NCI-H2227 (cell line): ENCODE data around the gene KCTD7.
"Not testable (repeated sequence)": the region's sequence is repeated elsewhere in the genome, so short reads cannot be mapped to it uniquely, and the experiment has no call there.

ENCODE experiments used
- DNase-seq: peaks from one replicate; lab custom pipeline; 2025; ENCODE audit not compliant: unreplicated experiment; lab: John Stamatoyannopoulos, UW

Gene KCTD7

DNA sequence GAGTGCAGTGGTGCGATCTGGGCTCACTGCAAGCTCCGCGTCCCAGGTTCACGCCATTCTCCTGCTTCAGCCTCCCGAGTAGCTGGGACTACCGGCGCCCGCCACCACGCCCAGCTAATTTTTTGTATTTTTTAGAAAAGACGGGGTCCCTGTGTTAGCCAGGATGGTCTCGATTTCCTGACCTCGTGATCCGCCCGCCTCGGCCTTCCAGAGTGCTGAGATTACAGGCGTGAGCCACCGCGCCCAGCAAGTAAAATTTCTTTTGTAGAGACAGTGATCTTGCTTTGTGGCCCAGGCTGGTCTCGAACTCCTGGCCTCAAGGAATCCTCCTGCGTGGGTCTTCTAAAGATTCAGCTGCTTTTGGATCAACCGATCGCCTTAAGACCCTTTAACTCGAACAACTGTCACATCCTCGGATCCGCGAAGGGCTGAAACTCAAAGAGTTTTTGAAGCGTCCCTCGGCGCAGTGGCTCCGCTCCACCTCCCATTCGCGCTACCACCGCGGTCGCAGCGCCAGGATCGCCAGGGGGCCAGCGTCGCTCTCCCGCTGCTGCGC, 25.1 kb downstream of the KCTD7 start:
- DNase-seq: not testable (repeated sequence)

DNA sequence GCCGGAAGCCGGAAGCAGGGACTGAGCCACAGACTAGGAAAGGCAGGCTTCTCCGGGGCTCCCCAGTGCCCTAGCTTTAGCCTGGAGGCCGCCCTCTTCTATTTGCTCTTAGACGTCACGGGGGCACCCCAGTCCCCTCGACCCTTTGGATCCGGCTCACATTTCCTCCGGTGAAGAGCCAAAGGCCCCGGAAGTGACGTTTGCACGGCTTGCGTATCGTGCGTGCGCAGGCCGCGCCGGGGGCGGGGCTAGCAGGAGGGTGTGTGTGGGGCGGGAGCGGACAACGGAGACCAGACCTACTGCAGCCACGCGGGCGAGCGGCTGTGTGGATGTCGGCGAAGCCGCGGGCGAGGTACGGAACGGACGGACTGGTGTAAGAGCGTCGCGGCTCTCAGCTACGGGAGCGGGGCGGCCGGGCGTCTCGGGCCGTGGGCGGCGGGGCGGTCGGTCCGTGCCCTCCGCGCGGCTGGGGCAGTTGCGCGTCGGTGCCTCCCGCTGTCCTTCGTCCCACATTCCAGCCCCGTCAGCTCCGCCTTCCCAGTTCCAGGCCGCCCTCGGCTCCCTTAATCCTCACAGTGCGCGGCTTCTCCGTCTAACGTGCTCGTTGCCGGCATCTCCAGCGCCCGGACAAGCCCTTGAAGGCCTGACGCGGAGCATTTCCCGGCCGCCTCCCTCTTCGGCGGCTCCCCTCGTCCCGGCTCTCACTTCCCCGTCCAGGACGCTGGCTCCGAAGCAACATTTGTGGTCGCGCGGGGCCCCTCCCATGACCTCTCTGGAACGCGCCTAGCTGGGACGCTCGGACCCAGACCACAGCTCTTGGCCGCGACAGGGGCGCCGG, 25.8 kb downstream of the KCTD7 start:
- DNase-seq: peak; percentile 99

DNA sequence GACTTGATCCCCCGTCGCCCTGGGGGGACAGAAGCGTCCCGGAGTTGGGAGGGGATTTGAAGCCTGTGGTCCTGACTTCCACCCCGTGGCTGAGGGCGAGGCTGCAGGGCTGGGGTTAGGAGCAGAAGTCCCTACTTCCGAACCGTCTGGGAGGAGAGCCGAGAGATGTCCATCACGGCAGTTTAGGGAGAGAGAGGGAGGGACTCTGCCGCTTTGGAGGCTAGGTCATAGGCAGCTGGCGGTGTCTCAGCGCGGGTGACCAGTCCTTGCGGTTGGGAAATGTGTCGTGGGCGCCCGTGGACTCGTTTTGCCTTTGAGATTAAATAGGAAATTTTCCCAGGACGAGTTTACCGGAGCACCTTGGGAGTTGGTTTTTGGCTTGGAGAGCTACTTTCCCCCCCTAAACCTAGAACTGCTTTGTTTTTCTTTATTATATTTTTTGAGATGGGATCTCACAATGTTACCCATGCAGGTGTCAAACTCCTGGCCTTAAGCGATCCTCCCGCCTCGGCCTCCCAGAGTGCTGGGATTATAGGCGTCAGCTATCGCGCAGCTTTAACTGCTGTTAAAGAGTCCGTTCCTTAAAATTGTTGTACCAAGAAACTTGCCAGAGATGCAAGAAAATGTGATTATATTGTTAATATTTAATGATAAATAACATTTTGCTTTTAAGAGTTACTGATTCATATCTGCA, 26.6 kb downstream of the KCTD7 start:
- peak; percentile 61 for DNase-seq

DNA sequence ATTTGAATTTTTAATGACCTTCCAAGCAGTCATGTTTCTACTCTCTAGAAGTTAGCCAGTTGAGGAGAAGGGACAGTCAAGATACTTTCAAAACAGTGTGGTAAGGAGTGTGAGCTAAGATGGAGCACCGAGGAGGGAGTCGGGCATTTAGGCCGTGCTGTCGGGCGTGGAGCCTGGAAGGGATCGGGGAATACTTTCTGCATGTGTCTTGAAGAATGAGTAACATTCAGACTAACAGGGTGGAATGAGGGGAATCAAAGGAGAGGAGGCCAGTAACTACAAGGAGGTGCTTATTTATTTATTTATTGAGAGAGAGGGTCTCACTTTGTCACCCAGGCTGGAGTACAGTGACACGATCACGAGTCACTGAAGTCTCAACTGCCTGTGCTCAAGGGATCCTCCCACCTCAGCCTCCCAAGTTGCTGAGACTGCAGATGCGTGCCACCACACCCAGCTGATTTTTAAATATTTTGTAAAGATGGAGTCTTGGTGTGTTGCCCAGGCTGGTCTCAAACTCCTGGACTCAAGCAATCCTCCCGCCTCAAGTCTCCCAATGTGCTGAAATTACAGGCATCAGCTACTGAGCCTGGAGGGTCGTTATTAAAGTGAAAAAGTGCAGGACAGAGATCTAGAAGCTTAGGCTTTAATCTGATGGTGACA, 27.3 kb downstream of the KCTD7 start:
- not testable (repeated sequence) for DNase-seq

DNA sequence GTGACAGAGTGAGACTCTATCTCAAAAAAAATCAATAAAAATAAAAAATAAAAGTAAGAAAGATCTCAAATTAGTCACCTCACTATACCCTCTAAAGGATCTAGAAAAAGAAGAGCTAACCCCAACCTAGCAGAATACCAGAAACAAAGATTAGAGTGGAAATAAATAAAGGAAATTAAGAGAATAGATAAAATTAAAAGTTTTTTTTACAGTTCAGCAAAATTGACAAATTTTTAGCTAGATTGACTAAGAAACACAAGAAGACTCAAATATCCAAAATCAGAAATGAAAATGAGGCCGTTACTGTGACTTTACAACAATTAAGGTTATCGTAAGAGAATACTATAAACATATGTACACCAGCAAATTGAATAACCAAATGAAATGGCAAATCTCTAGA, 29.1 kb downstream of the KCTD7 start:
- no peak for DNase-seq

DNA sequence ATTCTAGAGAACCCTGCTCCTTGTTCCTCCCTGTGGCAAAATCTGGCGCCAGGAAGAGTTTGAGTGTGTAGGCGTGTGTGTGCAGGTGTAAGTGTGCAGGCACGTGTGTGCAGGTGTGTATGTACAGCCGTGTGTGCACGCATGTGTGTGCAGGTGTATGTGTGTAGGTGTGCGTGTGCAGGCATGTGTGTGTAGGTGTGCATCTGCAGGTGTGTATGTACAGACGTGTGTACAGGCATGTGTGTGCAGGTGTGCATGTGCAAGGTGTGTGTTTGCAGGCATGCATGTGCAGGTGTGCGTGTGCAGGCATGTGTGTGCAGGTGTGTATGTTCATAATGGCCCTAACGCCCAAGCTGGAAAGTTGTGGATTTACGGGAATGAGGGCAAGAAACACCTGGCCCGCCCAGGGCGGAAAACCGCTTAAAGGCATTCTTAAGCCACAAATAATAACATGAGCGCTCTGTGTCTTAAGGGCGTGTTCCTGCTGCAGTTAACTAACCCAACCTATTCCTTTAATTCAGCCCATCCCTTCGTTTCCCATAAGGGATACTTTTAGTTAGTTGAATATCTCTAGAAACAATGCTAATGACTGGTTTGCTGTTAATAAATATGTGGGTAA, 34.1 kb downstream of the KCTD7 start:
- DNase-seq: no peak

DNA sequence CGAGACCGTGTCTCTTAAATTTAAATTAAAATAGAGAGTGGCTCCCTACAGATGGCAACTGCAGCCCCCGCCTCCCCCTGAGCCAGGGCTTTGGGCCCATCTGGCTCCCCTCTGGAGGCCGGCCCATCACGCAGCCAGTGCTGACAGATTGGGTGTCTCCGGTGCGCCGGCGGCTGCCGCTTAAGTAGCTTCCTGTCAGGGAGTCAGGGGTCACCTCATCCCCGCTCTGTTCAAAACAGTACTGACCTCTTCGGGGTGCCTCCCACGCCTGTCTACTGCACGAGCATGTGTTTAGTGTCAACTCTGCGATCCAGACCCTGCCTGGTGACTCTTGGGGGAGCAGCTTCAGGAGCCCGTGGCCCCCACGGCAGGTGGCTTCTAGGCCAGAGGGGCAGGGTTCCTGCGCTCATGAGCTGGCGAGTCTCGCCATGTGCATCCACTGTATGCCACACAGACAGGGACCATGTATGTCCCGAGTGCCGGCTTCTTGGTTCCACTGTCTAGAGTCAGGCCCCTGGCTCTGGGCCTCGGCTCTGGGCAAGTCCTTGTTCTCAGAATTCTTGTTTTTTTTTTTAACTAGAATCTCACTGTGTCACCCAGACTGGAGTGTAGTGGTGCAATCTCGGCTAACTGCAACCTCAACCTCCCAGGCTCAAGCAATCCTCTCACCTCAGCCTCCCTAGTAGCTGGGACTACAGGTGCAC, 36.1 kb downstream of the KCTD7 start:
- no peak for DNase-seq

DNA sequence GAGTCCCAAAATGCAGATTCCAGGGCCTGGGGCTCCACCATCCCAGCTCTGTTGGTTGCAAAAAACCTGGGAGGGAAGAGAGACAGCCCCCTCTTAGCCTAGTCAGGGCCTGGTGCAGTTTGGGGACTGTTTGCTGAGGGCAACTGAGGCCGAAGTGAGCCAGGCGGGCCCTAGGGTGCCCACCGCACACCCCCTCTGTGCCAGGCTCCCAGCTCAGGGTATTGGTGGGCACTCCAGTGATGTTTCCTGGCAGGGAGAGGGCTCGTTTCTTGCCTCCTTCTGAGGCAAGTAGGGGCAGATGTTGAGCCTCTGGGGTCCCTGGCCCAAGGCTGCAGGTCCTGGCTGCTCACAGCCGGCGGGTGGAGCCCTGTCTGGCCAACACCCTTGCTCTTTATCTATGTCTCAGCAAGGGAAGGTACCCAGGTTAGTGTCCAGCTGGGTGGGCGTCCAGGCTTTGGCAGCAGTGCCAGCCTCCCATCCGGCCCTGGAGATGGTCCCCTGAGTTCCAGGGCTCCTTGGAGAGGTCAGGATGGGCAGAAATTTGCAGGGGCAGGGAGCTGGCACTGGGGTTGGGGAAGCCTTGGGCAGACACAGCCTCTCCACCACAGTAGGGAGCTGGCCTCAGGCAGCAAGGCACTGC, 37.8 kb downstream of the KCTD7 start:
- no peak for DNase-seq

DNA sequence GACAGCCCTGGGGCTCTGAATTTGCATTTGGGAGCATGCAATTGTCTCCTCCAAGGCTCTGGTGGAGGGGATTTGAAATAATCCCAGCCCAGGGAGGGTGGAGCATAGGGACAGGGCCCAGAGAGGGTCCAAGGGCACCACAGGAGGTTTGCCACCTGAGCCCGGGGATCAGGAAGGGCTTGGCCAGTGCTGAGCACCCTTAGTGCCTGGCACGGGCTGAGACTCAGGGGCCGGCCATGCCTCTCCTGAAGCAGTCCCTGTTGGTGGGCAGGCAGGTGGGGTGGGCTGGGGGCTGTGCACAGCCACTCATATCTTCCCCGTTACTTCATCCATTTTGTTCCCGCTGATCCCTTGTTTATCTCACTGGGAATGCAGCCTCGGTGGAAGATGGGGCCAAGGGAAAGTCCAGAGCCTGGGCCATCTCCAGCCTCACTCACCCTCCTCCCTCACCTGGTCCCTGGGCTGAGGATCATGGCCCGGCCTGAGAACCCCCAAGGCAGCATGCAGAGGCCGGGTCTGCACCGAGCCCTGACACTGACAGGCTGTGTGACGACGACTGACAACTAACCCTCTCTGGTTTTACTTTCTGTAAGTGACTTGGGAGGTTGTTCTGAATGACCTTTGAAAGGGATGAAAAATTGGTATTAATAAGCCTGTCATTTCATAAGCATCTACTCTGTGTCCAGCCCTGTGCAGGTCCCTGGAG, 38.5 kb downstream of the KCTD7 start:
- DNase-seq: no peak

DNA sequence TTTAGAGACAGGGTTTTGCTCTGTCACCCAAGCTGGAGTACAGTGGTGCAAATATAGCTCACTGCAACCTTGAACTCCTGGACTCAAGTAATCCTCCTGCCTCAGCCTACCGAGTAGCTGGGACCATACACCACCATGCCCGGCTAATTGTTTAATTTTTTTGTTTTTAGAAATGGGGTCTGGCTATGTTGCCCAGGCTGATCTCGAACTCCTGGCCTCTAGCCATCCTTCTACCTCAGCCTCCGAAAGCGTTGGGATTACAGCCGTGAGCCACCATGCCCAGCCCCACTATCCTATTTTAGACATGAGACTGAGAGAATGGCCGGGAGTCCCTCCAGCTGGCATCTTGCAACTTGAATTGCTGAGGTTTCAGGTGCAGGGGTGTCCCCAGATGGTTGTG, 39.4 kb downstream of the KCTD7 start:
- no peak for DNase-seq

DNA sequence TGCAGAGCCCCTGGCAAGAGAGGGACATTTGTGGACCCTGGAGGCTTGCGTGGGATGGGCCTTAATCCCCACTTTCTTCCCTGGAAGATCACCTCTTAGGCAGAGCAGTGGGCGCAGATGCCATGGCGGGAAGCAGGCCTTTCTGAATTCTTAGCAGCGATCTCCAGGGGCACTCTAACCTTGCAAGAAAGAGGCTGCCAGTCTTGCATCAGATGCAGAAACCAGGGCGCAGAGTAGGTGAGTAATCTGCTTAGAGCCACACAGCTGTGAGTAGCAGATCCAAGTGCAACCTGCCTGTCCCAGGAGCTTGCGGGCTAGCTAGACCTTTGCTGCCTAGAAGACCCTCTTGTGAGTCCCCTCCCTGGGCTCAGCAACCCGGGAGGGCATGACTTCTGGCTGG, 40.0 kb downstream of the KCTD7 start:
- no peak for DNase-seq

DNA sequence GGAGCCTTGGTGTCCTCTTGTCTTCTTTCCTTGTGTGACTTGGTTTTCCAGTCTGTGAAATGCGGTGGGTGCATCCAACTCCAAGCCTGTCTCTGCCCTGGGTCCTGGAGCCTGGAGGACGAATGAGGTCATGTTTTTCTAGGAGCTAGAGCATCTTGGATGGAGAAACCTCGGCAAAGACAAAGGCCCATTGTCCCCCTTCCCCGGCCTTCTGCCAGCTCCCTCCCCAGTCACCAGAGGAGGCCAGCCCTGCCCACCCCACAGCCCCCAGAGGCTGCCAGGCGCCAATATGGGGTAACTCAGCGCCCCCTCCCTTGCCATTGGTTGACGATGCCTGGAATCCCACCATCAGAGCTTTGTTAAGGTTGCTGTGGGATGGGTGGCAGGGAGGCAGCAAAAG, 40.4 kb downstream of the KCTD7 start:
- no peak for DNase-seq

DNA sequence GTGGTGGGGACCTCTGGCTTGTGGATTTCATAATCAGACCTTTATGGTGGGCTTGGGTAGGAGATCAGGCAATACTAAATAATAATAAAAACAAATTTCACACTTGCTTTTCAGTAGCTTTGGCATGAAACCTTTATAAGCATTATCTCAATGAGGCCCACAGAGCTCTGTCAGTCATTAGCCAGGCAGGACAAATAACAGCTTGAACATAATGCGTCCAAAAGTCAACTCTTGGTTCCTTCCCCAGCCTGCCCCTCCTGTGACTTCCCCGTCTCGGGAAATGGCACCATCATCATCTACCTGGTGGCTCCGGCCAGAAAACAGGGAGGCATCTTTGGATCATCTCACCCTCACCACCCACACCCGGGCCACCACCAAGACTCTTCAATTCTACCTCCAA, 40.8 kb downstream of the KCTD7 start:
- DNase-seq: no peak

DNA sequence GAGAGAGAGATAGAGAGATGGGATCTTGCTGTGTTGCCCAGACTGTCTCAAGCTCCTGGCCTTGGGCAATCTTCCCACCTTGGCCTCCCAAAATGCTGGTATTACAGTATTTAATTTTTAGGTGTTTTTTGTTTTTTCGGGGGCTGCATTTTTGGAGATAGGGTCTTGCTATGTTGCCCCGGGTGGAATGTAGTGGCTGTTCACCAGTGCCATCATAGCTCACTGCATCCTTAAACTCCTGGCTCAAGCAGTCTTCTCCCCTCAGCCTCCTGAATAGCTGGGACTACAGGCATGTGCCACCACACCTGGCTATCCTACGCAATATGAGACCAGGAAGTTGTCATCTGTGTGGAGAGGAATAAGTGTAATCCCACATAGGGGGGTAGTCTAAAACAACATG, 42.4 kb downstream of the KCTD7 start:
- no peak for DNase-seq

DNA sequence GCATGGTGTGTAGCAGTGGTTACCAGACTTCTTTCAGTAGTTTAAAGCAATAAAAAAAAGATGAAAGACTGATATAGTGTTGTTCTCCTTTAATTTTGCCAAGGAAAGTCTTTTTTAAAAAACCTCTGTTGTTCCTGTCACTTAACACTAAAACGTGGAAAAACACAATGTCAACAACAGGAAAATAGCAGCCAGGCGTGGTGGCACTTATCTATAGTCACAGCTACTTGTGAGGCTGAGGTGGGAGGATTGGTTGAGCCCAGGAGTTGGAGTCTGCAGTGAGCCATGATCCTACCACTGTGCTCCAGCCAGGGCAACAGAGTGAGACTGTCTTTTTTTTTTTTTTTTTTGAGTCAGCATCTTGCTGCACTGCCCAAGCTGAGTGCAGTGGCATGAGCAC, 42.8 kb downstream of the KCTD7 start:
- not testable (repeated sequence) for DNase-seq

DNA sequence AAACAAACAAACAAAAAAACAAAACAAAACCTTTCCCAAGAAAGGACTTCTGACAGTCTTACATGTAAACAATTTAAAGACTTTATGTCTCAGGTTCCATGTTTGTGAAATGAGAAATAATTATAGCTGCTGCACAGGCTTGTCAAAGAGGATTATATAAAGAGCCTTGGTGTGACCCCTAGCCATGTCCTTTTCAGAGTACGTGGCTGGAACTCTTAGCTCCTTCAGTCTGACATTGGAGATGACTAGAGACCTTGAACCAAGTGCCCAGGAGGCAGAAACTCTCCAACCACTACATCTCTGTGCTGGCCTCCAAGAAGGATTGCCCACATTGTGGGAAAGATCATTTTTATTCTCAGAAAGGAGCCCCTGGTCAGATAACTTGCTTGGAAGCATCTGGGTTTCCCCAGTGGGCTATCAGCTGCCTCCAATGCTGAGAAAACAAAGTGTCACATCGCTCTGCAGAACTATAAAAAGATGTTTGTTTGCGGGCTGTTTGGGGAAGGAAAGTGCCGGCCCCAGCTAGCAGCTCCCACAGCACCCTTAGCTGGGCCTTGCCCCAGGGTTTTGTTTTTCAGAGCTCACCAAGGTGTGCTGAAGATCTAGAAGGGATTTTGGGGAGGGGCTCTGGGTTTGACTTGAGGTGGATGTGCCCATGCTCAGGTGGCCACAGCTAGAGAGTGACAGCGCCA, 43.9 kb downstream of the KCTD7 start:
- not testable (repeated sequence) for DNase-seq

DNA sequence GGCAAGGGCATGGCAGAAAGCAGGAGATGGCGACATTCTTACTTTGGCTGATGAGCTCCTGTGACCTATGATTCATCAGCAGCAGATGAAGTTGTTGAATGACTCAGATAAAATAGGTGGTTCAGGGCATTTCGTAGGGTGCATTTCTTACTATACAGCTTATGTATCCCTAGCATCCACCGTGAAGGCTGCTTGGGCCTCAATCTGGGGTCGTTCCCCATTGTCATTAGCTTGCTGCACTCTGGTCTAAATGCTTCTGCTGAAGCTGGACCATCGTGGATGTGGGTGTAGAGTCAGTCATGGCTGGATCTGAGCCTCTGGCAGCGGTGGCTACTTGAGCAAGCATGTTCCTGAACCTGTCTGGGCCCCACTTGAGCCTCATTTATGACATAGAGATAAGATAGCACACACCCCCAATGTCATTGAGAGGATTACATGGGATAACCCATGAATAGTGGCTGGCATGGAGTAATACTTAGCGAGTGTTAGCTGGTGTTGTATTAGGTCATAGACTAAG, 44.5 kb downstream of the KCTD7 start:
- DNase-seq: not testable (repeated sequence)

DNA sequence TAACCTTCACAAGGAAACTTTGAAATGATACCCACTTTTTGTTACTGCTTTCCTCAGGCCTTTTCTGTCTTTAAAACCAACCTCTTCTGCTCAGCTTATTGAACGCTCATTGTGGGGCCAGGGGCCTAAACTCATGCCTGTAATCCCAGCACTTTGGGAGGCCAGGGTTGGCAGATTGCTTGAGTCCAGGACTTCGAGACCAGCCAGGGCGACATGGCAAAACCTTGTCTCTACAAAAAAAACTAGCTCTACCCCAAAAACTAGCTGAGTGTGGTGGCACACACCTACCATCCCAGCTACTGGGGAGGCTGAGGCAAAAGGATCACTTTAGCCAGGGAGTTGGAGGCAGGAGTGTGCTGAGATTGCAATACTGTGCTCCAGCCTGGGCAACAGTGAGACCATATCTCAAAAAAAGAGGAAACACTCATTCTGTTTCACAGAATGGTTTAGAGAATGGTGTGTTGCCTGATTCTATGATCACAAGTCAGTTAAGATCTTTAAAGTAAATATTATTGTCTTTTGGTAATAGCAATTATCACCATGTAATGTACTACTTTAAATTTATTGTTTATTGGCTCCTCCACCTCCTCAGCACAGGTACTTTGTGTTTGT, 51.1 kb downstream of the KCTD7 start:
- no peak for DNase-seq
